ENCODE measurements around the gene HERC2.
"Not testable (repeated sequence)": the region's sequence is repeated elsewhere in the genome, so short reads cannot be mapped to it uniquely, and the experiment has no call there.

Gene HERC2

GRCh38 chr15:28252831-28253230 is 69.1 kb downstream of the HERC2 start:
- DNase-seq (ENCODE audit: low read depth) = no peak
- TF ChIP-seq MYC (IDR thresholded peaks at IDR 0.05; ENCODE audit: low read depth, low read length) (no peak), MAX (IDR thresholded peaks at IDR 0.05; ENCODE audit: low read depth, low read length) (no peak), CTCF (IDR thresholded peaks at IDR 0.05; ENCODE audit: low read depth, low read length) (no peak), POLR2A (IDR thresholded peaks at IDR 0.05; ENCODE audit: extremely low read depth, insufficient read length) (no peak)
- no peak overlapping the region for H3K4me3 ChIP-seq (ENCODE audit: low read depth, low read length)

GRCh38 chr15:28246605-28247004 is 75.4 kb downstream of the HERC2 start:
- no peak overlapping the region for H3K4me3 ChIP-seq (ENCODE audit: low read depth, low read length)
- DNase-seq (ENCODE audit: low read depth) = no peak
- TF ChIP-seq CTCF (IDR thresholded peaks at IDR 0.05; ENCODE audit: low read depth, low read length) = no peak
- TF ChIP-seq MYC (IDR thresholded peaks at IDR 0.05; ENCODE audit: low read depth, low read length) = no peak
- TF ChIP-seq POLR2A (IDR thresholded peaks at IDR 0.05; ENCODE audit: extremely low read depth, insufficient read length) = no peak
- TF ChIP-seq MAX (IDR thresholded peaks at IDR 0.05; ENCODE audit: low read depth, low read length) = no peak

GRCh38 chr15:28243901-28244300 is 78.1 kb downstream of the HERC2 start:
- no peak for DNase-seq (ENCODE audit: low read depth)
- no peak overlapping the region for H3K4me3 ChIP-seq (ENCODE audit: low read depth, low read length)
- TF ChIP-seq MAX (IDR thresholded peaks at IDR 0.05; ENCODE audit: low read depth, low read length) (no peak), MYC (IDR thresholded peaks at IDR 0.05; ENCODE audit: low read depth, low read length) (no peak)

- no peak for DNase-seq (ENCODE audit: low read depth)
- no peak for TF ChIP-seq POLR2A (IDR thresholded peaks at IDR 0.05; ENCODE audit: extremely low read depth, insufficient read length)
- TF ChIP-seq MYC (IDR thresholded peaks at IDR 0.05; ENCODE audit: low read depth, low read length) = no peak
- TF ChIP-seq MAX (IDR thresholded peaks at IDR 0.05; ENCODE audit: low read depth, low read length) = no peak
- no peak for TF ChIP-seq CTCF (IDR thresholded peaks at IDR 0.05; ENCODE audit: low read depth, low read length)
Measured at GRCh38 chr15:28243399-28243798, 78.6 kb downstream of the HERC2 start.

GRCh38 chr15:28238296-28238695 is 83.7 kb downstream of the HERC2 start:
- not testable (repeated sequence) for DNase-seq (ENCODE audit: low read depth); H3K4me3 ChIP-seq (ENCODE audit: low read depth, low read length)

More at GRCh38 chr15:28243399-28243798, 78.6 kb downstream of the HERC2 start:
- H3K4me3 ChIP-seq (ENCODE audit: low read depth, low read length) = no peak overlapping the region

- not testable (repeated sequence) for DNase-seq (ENCODE audit: low read depth); H3K4me3 ChIP-seq (ENCODE audit: low read depth, low read length)
Measured at GRCh38 chr15:28231743-28232142, 90.2 kb downstream of the HERC2 start.

- DNase-seq (ENCODE audit: low read depth); H3K4me3 ChIP-seq (ENCODE audit: low read depth, low read length): not testable (repeated sequence)
Measured at GRCh38 chr15:28231336-28231735, 90.6 kb downstream of the HERC2 start.

GRCh38 chr15:28228990-28229640 is 92.9 kb downstream of the HERC2 start:
- not testable (repeated sequence) for DNase-seq (ENCODE audit: low read depth); H3K4me3 ChIP-seq (ENCODE audit: low read depth, low read length)

GRCh38 chr15:28228096-28228495 is 93.9 kb downstream of the HERC2 start:
- TF ChIP-seq CTCF (IDR thresholded peaks at IDR 0.05; ENCODE audit: low read depth, low read length) (no peak), MAX (IDR thresholded peaks at IDR 0.05; ENCODE audit: low read depth, low read length) (no peak)
- no peak overlapping the region for H3K4me3 ChIP-seq (ENCODE audit: low read depth, low read length)
- no peak for DNase-seq (ENCODE audit: low read depth)
